ENCODE data around the gene DLX3.
A peak's percentile ranks its signal among the peaks of the same experiment; 100 is the strongest.

The DLX3 gene

GRCh38 chr17:50027881-50028735, 33.1 kb upstream of the DLX3 start:
- H3K27ac Mint-ChIP-seq, result peak overlapping the region; percentile 73
- H3K9me3 Mint-ChIP-seq, result no peaks in the 10 kb centered on the region
- no peak for ATAC-seq
- H3K27me3 Mint-ChIP-seq, result peaks cover 34% of the 10 kb centered on the region
- H3K4me3 Mint-ChIP-seq, result no peak overlapping the region
- H3K36me3 Mint-ChIP-seq, result no peaks in the 10 kb centered on the region
- peaks cover 11% of the 10 kb centered on the region for H3K4me1 Mint-ChIP-seq

- peak overlapping the region; percentile 24 for H3K4me3 Mint-ChIP-seq
- peaks cover 34% of the 10 kb centered on the region for H3K27me3 Mint-ChIP-seq
- H3K4me1 Mint-ChIP-seq, result peaks cover 11% of the 10 kb centered on the region
- ATAC-seq, result peak; percentile 78
- no peaks in the 10 kb centered on the region for H3K9me3 Mint-ChIP-seq
- peak overlapping the region; percentile 73 for H3K27ac Mint-ChIP-seq
- H3K36me3 Mint-ChIP-seq, result no peaks in the 10 kb centered on the region
Observed at GRCh38 chr17:50027172-50027880, 32.3 kb upstream of the DLX3 start.

DNA sequence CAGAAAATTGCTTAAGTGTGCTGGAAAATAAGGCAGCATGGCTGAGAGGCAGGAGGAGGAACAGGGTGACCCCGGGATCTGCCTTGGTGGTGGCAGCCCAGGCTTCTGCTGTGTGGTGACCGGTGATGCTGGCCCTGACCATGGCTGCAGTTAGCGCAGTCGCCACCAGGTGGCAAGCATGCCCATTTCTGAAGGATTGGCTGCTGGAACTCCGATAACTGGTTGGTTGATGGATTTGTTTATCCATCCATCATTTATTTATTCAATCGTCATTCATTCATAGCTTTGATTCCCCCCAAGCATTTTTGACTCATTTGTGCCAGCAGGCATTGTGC, 31.8 kb upstream of the DLX3 start:
- Mint-ChIP-seq H3K4me1 (peaks cover 11% of the 10 kb centered on the region), H3K36me3 (no peaks in the 10 kb centered on the region), H3K9me3 (no peaks in the 10 kb centered on the region), H3K27ac (no peak overlapping the region), H3K4me3 (no peak overlapping the region), H3K27me3 (peaks cover 39% of the 10 kb centered on the region)
- peak; percentile 77 for ATAC-seq

DNA sequence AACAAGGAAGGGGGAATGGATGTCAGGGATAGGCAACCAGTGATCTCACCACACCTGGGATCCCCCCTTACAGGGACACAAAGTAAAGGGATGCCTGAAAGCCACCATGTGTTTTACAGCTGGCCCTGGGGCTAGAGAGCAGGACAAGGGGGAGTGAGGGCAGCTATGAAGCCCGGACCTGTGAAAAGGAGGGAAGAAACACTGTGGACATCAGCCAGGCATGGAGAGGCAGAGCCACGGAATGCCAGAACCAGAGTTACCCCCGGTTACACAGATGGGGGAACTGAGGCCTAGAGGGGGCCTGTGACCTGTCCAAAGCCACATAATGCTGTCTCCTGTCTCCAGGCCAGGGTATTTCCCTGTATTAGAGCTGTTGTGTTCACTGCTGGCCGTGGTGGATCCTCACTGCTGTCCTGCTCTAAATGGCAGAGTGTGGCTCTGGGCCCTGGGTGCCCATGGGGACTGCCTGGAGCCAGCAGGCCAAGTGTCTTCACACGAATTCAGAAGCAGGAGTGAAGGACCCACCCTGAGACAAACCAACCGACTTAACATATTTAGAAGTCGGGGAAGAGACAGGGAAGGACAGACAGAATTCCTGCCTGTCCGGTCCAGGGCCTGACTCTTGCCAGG, 31.1 kb upstream of the DLX3 start:
- Mint-ChIP-seq H3K4me3 (no peak overlapping the region), H3K9me3 (no peaks in the 10 kb centered on the region), H3K4me1 (peaks cover 11% of the 10 kb centered on the region), H3K27me3 (peaks cover 45% of the 10 kb centered on the region), H3K27ac (no peak overlapping the region), H3K36me3 (no peaks in the 10 kb centered on the region)
- ATAC-seq, result no peak

GRCh38 chr17:50024808-50025207, 29.8 kb upstream of the DLX3 start:
- Mint-ChIP-seq H3K4me3 (no peak overlapping the region), H3K4me1 (peaks cover 11% of the 10 kb centered on the region), H3K9me3 (no peaks in the 10 kb centered on the region), H3K36me3 (no peaks in the 10 kb centered on the region), H3K27ac (no peak overlapping the region), H3K27me3 (peaks cover 41% of the 10 kb centered on the region)
- no peak for ATAC-seq

DNA sequence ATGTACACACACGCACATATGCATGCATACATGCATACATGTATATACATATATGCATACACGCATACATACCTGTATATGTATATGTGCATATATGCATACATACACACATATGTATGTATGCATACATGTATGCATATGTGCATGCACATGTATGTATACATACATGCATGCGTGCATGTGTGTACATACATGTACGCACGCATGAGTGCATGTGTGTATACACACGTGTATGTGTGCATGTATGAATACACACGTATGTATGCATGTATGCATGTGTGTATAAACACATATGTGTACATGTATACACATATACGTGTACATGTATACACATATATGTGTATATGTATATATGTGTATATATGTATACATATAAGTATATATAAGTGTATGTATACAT, 28.5 kb upstream of the DLX3 start:
- ATAC-seq, result no peak
- Mint-ChIP-seq H3K9me3 (no peaks in the 10 kb centered on the region), H3K27ac (no peak overlapping the region), H3K4me3 (no peak overlapping the region), H3K27me3 (peaks cover 42% of the 10 kb centered on the region), H3K4me1 (peaks cover 11% of the 10 kb centered on the region), H3K36me3 (no peaks in the 10 kb centered on the region)

DNA sequence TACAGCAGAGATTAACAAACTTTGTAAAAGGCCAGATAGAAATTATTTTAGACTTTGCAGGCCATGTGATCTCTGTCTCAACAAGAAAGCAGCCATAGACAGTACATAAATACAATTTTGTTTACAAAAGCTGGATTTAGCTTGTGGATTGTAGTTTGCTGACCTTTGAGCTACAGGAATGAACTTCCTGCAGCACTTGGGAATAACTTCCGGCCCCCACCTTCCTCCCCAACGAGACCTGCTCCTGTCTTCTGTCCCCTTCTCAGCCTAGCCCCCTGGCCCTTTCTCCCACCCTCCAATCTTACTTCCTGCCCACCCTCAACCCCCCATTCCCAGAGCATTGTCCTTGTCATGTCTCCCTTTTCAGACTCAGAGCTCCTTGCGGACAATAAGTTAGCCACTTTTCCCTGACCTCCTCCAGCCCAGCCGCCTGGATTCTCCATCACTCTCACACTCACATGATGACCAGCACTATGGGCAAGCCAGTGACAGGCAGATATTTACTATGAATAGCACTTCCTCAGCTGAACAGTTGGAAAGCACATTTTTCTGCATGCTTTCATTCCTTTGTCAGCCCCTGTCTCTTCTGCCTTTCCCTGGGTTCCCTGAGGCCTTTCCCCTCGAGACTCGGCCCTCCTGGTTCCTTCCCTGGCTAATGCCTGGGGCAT, 27.6 kb upstream of the DLX3 start:
- ATAC-seq, result no peak
- H3K4me3 Mint-ChIP-seq, result no peak overlapping the region
- no peak overlapping the region for H3K27ac Mint-ChIP-seq
- H3K36me3 Mint-ChIP-seq, result no peaks in the 10 kb centered on the region
- H3K9me3 Mint-ChIP-seq, result no peaks in the 10 kb centered on the region
- H3K4me1 Mint-ChIP-seq, result peaks cover 9% of the 10 kb centered on the region
- peaks cover 33% of the 10 kb centered on the region for H3K27me3 Mint-ChIP-seq

DNA sequence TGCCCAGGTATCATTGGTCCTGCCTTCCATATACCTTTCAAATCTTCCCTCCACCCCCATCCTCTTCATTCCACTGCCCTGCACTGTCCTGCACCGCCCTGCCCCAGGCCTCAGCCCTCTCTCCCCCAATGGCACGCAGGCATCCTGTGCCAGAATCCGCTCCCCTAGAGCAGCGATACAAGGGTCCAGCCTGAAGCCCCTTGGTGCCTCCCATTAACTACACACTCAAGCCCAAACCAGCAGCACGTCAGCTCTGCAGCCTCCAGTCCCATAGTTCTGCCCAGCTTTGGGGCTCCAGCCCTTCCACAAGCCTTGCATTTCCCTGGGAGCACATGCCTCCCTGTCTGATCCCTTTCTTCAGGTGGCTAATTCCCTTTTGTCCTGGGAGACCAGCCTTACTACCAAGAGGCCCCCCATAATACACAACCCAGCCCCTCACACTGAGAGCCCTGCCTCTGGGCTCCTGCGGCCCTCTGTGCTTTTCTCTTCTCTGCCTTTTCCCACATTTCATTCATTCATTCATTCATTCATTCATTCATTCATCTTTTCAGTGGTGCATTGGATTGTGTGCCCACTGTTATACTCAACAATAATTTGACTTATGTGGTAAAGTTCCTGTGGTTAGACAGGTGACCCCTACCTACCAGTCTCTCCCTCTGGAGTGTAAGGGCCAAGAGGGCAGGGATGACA, 26.8 kb upstream of the DLX3 start:
- no peaks in the 10 kb centered on the region for H3K36me3 Mint-ChIP-seq
- no peak overlapping the region for H3K4me3 Mint-ChIP-seq
- peaks cover 4% of the 10 kb centered on the region for H3K4me1 Mint-ChIP-seq
- peak; percentile 8 for ATAC-seq
- H3K27ac Mint-ChIP-seq, result no peak overlapping the region
- no peaks in the 10 kb centered on the region for H3K9me3 Mint-ChIP-seq
- H3K27me3 Mint-ChIP-seq, result peaks cover 28% of the 10 kb centered on the region

GRCh38 chr17:50020841-50021599, 26.0 kb upstream of the DLX3 start:
- Mint-ChIP-seq H3K4me3 (no peak overlapping the region), H3K27ac (no peak overlapping the region), H3K4me1 (no peaks in the 10 kb centered on the region), H3K27me3 (peaks cover 28% of the 10 kb centered on the region), H3K9me3 (no peaks in the 10 kb centered on the region), H3K36me3 (no peaks in the 10 kb centered on the region)
- no peak for ATAC-seq

DNA sequence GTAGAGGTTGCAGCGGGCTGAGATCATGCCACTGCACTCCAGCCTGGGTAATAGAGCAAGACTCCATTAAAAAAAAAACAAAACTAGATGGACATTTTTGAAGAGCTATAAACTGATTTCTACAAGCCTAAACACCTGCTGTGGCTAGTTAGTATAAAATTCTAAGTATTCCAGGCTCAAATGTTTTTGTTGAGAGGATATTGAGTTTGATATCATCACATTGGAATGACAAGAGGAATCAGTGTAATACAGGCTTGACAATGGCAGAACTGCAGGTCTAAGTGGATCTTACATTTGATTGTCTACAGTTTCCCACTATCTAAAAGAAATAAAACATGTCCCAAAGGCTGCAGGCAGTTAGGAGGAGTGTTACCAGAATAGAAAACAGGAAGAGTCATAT, 23.9 kb upstream of the DLX3 start:
- Mint-ChIP-seq H3K9me3 (peaks cover 8% of the 10 kb centered on the region), H3K4me1 (no peaks in the 10 kb centered on the region), H3K4me3 (no peak overlapping the region), H3K36me3 (peaks cover 6% of the 10 kb centered on the region), H3K27me3 (peaks cover 39% of the 10 kb centered on the region), H3K27ac (no peak overlapping the region)
- ATAC-seq, result no peak

- Mint-ChIP-seq H3K9me3 (peaks cover 16% of the 10 kb centered on the region), H3K4me3 (no peak overlapping the region), H3K27me3 (peaks cover 41% of the 10 kb centered on the region), H3K27ac (no peak overlapping the region), H3K36me3 (peaks cover 17% of the 10 kb centered on the region), H3K4me1 (no peaks in the 10 kb centered on the region)
- ATAC-seq, result no peak
Observed at GRCh38 chr17:50015146-50015545, 20.1 kb upstream of the DLX3 start.

DNA sequence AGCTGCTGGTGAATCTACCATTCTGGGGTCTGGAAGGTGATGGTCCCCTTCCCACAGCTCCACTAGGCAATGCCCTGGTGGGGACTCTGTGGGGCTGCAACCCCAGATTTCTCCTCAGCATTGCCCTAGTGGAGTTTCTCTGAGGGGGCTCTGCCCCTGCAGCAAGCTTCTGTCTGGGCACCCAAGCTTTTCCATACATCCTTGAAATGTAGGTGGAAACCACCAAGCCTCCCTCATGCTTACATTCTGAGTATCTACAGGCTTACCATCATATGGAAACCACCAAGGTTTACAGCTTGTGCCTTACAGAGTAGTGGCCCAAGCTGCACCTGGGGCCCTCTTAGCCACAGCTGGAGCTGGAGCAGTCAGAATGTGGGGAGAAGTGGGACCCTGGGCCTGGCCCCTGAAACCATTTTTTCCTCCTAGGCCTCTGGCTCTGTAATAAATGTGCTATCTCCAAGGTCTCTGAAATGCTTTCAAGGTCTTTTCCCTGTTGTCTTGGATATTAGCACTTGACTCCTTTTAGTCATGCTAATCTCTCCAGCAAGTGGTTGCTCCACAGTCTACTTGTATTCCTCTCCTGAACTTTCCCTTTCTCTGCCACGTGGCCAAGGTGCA, 19.6 kb upstream of the DLX3 start:
- ATAC-seq, result no peak
- H3K27ac Mint-ChIP-seq, result no peak overlapping the region
- no peak overlapping the region for H3K4me3 Mint-ChIP-seq
- peaks cover 16% of the 10 kb centered on the region for H3K9me3 Mint-ChIP-seq
- H3K36me3 Mint-ChIP-seq, result peaks cover 17% of the 10 kb centered on the region
- H3K27me3 Mint-ChIP-seq, result peaks cover 43% of the 10 kb centered on the region
- no peaks in the 10 kb centered on the region for H3K4me1 Mint-ChIP-seq

GRCh38 chr17:50013079-50013478, 18.1 kb upstream of the DLX3 start:
- peaks cover 21% of the 10 kb centered on the region for H3K9me3 Mint-ChIP-seq
- H3K4me3 Mint-ChIP-seq, result no peak overlapping the region
- H3K36me3 Mint-ChIP-seq, result peaks cover 24% of the 10 kb centered on the region
- no peak for ATAC-seq
- H3K27me3 Mint-ChIP-seq, result peaks cover 34% of the 10 kb centered on the region
- no peak overlapping the region for H3K27ac Mint-ChIP-seq
- no peaks in the 10 kb centered on the region for H3K4me1 Mint-ChIP-seq

GRCh38 chr17:50009282-50009681, 14.3 kb upstream of the DLX3 start:
- H3K27me3 Mint-ChIP-seq, result peaks cover 24% of the 10 kb centered on the region
- H3K4me3 Mint-ChIP-seq, result no peak overlapping the region
- H3K27ac Mint-ChIP-seq, result peak overlapping the region; percentile 67
- peaks cover 20% of the 10 kb centered on the region for H3K4me1 Mint-ChIP-seq
- H3K36me3 Mint-ChIP-seq, result peaks cover 17% of the 10 kb centered on the region
- peaks cover 13% of the 10 kb centered on the region for H3K9me3 Mint-ChIP-seq
- no peak for ATAC-seq
